ENCODE measurements around the gene TLCD5.
A peak's percentile ranks its signal among the peaks of the same experiment; 100 is the strongest.

Gene TLCD5

DNA sequence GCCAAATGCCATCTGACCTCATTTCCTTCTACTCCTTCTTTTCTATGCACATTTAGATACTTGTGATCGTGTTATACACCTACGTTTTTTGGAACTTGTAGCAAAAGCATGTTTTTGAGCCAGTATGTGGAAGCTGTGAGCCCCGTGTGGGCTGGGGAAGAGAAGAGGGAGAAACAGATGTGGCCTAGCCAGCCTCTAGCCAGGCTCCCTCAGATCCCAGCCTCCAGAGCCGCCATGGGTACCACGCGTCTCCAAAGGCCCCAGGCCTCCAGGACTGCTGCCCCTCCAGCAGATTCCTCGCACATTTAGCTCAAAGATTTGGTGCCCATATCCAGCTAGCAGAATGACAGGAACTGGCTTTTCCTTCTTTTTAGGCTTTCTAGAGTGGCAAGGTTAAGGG is 17.0 kb upstream of the TLCD5 start:
- no peak for DNase-seq

- no peak for DNase-seq
These were observed 14.2 kb upstream of the TLCD5 start for GRCh38 chr11:120310870-120311269.

GRCh38 chr11:120314861-120315260 is 10.2 kb upstream of the TLCD5 start:
- DNase-seq, result no peak

- DNase-seq, result peak; percentile 41
These were observed 8.0 kb upstream of the TLCD5 start for GRCh38 chr11:120316880-120317688.

- DNase-seq, result no peak
These were observed 7.2 kb upstream of the TLCD5 start for GRCh38 chr11:120317689-120318480.

DNA sequence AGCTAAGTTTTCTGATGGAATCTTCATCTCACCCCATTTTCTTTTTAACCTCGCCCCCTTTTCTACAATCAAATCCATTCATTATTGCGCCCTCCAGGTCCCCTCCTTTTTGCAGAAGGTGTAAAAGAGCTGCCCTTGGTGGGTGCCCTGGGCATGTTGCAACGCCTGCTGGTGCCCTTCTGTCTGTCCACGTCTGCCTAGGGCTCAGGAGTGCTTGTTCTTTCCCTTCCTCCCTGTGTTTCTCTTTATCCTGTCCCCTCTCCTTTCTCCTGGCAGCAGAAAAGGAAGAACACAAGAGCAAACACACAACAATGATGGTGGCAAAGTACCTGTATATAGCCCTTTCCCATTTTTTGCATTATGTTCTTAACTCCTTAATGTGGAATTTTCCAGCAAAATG is 6.2 kb upstream of the TLCD5 start:
- DNase-seq, result no peak

- no peak for DNase-seq
These were observed 1.1 kb downstream of the TLCD5 start for GRCh38 chr11:120326228-120326627.

DNA sequence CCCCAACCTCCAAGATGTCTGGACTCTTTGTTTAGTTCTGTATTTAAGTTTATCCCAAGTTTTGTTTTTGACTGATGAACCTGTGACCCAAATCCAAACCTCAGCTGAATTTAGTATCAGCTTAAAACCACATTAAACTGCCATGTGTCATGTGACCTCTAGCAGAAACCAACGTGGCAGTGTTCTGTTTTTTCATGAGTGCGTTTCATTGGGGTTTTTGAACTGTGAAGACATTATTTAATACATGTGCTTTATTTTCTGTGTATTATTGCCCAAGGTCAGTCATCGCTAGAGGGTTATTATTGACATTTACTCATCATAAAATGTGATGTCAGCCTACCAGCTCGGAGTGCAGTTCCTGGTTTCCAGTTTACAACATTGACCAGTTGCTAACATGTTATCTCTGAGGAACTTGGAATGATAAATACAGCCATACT is 1.8 kb downstream of the TLCD5 start:
- no peak for DNase-seq

GRCh38 chr11:120327311-120327710 is 2.2 kb downstream of the TLCD5 start:
- DNase-seq, result no peak

DNA sequence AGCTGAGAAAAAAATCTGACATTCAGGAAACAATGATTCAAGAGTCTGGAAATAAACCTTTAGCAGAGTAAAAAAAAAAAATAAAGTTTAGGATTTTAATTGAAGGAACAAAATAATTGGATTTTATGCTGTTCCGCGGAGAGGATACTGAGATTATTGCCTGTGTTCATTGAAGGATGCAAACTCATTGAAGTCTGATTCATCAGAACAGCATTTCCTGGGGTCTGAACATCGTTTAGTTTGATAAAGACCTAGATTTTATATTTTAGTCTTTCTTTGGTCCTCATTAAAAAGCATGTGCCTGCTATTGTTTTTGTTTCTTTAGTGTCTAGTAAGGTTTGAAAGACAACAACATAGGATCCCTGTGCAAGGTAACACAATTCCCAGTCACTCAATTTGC is 4.5 kb downstream of the TLCD5 start:
- no peak for DNase-seq

DNA sequence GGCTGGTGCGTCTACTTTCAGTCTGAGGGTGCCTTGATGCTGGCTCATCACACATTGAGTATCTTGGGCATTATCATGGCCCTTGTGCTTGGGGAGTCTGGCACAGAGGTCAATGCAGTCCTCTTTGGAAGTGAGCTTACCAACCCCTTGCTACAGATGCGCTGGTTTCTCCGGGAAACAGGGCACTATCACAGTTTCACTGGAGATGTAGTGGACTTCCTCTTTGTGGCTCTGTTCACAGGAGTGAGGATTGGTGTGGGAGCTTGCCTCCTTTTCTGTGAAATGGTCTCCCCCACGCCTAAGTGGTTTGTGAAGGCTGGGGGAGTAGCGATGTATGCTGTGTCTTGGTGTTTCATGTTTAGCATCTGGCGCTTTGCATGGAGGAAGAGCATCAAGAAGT is 4.9 kb downstream of the TLCD5 start:
- no peak for DNase-seq

GRCh38 chr11:120331301-120331996 is 6.3 kb downstream of the TLCD5 start:
- DNase-seq, result no peak

DNA sequence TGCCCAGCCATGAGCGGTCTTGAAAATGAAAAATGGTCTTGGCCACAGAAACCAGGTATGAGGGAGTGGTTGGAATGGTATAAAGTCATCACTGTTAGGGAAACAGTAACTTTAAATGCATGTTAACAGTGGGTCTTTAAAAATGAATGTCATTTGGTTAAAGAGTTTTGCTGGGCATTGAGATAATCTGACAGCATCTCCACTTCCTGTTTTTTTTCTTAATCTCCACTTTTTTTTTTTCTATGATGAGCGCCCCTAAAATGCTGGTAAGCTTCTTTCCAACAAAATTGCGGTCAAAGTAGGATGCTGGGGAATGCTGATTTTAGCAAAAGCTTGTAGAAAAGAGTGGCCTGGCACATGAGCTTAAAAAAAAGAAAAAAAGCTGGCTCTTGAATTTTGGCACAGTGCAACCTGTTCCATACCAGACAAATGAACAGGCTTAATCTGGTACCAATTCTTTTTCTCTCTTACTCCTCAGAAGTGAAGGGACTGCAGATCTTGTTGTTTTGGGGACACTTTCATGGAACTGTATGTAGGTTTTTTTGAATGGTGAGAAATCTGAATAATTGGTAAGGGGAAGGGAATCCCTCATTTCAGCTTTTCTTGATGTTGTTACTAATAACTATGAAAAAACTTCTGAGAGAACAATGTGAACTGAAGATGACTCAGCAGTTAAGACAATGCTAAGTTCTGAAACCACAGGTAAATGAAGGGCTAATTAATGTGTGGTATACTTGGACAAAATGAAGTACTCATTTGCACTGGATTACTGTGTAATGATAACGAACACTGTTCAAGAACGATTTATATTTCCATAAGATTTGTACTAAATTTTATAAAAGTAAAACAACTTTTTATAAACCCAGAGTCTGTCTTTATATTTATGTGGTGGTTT is 8.0 kb downstream of the TLCD5 start:
- DNase-seq, result no peak

DNA sequence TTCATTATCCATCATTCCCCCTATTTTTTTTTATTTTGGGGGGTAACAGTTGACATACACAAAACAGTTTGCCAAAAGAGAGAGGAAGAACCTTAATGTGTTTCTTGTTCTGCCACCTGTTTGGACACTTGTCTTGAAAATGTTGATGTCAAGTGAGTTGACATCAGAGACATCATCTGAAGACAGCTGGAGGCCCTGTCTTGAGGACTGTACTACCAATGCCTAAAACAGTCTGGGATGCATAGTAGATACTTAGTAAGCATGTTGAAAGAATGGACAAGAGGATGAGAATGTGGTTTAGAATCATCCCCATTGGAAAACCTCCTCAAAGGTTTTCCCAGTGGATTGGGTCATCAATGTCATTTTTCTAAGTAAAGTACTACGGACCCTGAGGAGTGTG is 8.7 kb downstream of the TLCD5 start:
- no peak for DNase-seq

DNA sequence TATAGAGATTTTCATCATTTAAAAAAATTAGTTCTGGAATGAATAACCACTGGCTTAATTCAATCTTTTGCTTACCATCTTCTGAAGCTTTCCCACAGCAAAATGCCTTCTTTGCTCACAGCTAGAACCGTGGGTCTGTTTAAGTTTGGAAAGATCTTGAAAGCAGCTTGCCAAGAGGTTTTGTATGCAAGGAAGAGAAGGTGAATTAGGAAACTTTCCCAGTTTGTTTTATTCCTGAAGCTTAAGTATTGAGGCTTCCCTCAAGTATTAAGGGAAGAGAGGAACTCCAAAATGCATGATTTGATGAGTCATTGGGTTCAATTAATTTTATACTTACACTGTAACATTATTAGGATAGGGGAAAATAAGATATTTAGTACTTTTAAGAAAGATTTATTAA is 9.2 kb downstream of the TLCD5 start:
- DNase-seq, result no peak

- peak; percentile 95 for DNase-seq
These were observed 9.9 kb downstream of the TLCD5 start for GRCh38 chr11:120334894-120335462.

GRCh38 chr11:120335556-120335907 is 10.4 kb downstream of the TLCD5 start:
- peak; percentile 93 for DNase-seq

DNA sequence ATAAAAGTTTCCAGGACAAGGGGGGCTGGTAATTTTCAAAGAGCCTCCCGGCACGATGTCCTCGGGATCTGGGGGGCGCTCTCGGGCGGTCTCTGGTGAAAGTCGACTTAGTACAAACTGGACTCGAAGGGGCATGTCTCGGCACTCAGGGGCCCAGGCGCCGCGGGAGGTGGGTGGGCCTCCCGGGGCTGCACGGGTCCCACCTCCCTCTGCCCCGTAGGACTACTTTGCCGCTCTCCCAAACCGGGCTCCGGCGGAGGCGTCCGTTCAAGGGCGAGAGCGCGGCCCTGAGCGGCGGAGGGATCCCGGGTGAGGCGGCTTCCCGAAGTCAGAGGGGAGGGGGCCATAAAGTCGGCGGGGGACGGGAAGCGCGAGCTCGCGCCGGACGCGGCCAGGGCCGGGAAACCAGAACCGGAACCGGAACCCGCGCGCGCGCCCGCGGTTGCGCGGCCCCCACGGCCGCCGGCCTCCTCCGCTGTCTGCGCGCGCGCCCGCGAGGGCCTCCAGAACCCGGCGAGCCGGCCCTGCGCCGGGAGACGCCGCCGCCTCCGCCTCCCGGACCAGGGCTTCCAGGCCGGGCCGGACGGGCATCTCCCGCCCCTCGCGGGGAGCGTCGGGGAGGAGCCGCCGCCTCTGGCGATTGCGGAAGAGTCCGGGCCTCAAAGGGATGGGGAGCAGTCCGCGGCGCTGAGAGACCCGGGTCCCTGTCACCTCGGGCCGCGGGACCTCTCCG is 11.0 kb downstream of the TLCD5 start, which contains the start of gene ARHGEF12:
ARHGEF12 (plus strand) TSS at position 506 of the 733 bp plus-strand sequence. CDS start 831 bp downstream, outside the sequence.
- peak; percentile 99 for DNase-seq

DNA sequence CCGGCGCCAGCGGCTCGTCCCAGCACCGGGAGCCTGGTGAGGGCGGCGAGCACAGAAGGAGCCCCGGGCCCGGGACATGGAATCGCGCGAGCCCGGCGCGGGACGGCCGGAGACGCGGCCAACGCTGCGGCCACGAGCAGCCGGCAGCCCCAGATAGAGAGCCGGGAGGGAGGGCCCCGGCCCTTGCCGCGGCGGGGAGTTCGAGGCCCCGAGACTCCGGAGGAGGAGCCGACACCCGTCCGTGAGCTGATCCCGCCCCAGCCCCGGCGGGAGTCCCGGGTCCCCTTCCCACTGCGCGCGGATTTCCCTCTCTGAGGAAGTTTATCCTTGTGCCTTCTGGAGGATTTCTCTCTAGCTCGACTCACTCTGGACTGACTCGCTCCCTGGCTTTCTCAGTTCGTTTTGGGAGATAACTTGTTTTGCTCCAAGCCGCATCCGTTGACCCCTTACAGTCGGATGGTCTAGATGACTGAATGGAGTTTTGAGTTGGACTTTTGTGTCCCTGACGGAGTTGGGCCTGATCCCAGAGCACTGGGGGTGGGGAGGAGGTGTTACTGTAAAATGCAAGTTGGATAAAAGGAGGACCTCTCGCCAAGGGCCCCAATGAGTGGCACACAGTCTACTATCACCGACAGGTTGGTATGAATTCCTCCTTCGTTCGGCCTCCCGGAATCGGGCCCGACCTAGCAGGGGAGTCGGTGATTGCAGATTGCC is 11.7 kb downstream of the TLCD5 start:
- DNase-seq, result peak; percentile 83

DNA sequence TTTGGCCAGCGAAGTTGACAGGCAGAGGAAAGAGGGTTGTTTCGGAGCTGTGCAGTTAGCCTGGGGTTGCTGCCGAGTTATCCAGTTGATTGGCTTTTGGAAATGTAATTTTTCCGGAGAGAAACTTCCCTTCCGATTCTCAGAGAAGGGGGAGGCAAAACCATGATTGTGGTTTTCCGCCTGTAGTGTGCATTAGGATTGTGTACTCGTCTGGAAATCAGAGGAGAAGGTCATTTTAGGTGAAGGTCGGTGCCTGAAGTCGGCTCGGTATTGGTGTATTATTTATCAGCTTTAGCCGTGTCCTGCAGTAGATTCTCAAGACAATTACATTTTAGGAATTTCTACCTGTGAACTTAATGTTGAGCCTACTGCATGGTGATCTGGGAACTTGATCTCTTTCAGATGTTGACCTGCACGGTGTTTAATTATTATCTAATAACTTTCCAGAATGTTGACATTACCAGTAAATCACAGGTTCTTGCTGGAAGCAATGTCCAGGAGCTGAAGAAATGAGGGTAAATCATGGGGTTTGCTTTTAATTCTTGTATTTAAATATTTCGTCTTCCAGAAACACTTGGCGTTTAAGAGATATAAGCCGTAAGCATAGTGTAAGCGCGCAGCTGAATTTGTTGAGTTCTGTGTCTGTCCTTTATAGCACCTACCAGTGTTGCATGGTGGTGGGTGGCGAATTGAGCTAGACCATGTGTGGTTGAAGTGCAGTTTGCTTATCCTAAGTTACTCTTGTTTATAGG is 12.4 kb downstream of the TLCD5 start:
- peak; percentile 91 for DNase-seq
